NCI-H146 treated with DMSO at 0.1 percent for 48 hours (cell line): Measurements from ENCODE around the gene ROBO1.

Source experiments
- DNase-seq: peaks from one replicate; lab custom pipeline; 2025; ENCODE audit not compliant: unreplicated experiment; lab: John Stamatoyannopoulos, UW

The ROBO1 gene

GRCh38 chr3:78940128-78940527 is 827.7 kb downstream of the ROBO1 start:
- DNase-seq = no peak

DNA sequence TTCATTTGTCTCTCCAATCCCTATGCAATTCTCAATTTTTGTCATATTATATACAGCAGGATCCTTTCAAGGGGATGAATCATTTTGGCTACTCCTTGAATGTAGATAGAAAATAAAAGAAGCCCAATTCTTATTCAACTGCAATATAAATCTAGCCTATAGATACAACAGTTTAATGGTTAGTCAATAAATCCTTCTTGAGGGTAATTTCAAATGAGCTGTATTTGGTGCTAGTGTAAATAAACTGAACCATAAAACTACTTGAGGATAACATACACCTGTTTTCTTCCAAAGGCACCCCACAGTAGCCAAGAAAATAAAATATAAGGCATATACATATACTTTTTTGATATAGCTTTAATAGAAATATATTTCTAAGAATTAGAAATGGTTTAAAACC is 830.3 kb downstream of the ROBO1 start:
- DNase-seq = no peak

DNA sequence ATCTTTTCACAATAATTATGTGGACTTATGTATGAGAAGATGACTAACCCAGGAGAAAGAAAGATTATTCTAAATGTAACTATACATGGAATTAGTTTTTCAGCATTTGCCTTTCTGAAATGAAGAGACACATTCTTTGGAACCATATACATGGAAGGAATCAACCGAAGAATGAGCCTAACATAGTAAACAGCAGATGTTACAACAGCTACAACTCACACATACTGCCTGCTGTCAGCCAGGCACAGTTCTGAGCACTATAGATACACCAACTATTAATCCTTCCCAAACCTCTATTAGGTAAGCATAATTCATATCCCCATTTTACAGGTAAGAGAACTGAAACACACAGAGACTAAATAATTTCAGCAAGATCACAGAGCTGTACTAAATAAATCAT is 840.0 kb downstream of the ROBO1 start:
- DNase-seq = no peak

DNA sequence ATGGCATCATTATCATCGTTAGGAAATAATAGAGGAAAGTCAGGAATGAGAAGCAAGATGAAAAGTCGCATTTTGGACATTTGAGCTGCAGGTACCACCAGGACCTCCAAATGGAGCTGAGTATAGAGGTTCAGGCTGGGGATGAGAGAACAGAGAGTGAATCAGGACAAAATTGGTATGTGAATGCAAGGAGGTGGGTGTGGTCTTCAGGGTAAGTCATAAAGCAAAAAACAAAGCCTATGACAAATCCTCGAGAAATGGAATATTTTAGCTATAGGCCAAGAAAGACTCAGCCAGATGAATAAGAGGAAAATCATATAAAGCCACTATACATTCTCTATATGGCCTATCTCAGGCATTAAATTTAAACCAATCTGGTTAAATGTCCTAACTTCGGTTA is 841.3 kb downstream of the ROBO1 start:
- DNase-seq = no peak

GRCh38 chr3:78924711-78925110 is 843.1 kb downstream of the ROBO1 start:
- no peak for DNase-seq

- no peak for DNase-seq
Observed at GRCh38 chr3:78919021-78919755, 848.6 kb downstream of the ROBO1 start.

DNA sequence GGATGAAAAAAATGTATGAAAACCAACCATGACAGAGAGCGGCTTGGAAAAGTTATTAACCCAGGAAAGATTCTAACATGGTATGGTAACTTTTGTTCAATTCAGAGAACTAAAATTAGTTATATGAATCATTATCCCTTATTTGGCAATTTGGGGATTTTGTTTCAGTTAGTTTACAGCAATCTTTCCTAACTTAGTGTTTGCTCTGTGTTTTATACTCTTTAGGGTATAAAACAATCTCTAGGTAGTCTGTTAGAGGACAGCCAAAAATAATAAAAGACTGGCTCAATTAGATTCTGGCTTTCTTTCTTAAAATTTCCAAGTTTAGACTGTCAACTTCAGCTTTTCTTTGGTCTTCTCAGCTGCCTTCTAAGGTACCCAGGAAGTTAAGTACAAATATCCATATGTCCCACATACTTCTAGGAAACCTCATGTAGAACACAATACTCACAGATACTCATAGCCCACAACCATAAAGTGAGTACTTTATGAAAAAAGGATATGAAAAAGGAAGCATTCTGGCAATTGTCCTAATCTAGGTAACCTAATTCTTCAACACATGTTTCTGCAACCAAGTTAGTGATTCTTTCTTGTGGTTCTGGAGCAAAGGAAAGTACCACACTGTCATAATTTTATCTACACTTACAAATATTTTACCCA is 849.3 kb downstream of the ROBO1 start:
- no peak for DNase-seq

GRCh38 chr3:78917536-78917935 is 850.3 kb downstream of the ROBO1 start:
- DNase-seq = no peak

DNA sequence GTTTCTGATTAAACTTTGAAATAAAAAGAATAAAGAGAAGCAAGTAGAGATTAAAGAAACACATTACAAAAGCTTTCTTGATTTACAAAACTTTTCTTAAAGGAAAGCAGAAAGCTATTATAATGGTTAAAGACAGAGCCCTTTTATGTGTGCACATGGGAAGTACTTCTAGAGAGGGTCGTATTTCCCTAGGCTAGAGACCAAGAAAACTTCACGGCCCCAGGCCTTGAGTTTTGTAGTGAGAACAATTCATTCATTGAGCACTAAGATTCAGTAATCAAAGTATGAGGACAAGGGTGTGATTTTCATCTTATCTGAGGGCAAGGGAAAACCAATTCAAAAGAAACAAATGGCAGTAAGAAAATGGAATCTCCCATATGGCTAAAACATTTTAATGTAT is 854.1 kb downstream of the ROBO1 start:
- no peak for DNase-seq

DNA sequence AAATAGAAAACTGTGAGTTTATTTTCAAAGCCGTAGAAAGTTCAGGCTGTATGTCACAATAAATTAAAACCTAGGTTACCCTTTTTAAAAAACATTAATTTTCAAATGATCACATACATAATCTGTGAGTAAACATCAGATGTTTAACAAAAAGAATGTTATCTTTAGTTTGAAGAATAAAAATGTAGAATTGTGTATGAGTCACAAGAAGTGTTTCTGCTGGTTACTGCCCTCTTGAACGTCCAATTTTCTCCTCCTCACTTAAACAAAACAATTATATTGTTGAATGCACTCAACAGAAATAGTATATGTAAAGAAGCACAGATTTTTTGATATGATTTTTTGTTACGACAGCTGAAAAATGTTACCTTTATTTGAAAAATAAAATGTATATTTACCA is 855.1 kb downstream of the ROBO1 start:
- no peak for DNase-seq

- DNase-seq = peak; percentile 37
Observed at GRCh38 chr3:78912259-78912658, 855.5 kb downstream of the ROBO1 start.

DNA sequence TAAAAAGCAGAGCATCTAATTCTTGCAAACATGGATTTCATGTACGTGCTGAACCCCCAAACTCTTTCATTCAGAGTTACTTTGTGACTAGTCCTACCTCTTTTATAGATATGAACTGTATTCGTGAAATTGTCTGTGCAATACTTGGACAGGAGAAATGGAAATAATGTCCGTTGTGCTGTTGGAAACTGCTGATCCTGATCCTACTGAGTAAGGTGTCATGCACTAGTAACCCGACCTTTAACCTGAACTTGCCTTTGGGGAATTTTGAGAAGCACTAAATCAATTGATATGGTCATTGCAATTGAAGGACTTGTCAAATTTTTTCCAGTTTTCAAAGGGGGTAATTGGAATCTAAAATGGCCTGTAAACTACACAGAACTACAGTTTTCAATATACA is 856.4 kb downstream of the ROBO1 start:
- no peak for DNase-seq

DNA sequence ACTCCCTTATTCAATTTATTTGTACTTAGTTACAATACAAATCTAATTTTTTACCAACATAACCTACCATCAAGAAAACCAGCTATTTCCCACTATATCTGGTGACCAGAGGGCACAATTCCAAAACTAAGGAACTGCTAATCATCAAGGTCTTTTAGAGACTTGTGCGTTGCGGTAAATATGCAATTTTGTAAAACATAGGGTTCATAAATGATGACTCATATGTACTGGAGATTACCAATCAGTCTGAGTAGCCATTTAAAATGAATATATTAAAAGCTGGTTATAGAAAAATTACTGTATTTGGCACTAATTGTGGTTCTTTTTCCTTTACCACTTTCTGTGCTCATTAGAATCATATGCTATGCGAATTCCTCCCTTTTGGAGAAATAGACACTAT is 859.6 kb downstream of the ROBO1 start:
- no peak for DNase-seq

DNA sequence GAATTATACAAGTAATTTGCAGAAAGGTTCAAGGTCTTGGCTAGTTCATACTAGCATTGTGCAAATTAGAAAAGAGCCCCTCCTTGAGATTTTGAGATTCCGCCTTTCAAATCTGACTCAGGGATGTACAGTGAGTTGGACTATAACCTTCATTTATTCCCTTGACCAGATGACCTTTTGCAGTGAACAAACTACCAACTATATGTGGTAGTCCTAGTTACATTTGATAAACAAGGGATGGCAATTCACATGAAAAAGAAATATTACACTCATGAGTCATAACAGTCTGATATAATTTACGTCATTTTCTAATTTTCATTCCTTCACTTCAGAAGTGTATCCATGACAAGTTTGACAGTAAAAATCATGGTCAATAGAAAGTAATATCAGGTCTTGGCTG is 860.4 kb downstream of the ROBO1 start:
- no peak for DNase-seq

DNA sequence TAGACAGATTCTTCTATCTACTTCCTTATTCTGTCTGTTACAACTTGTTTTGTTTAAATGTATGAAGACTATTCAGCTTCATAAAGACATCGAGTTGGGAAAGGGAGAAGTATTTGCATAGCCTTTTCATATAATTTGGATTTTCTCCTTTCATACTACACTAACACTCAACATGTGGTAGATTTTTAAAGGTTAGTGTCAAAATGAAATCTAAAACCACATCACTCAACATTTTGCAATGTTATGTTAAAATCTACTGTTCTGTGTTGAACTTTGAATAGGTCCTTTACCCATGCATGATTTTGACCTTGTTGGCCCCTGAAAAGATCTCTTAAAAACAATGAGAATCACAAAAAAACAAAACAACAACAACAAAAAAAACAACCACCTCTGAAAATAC is 860.9 kb downstream of the ROBO1 start:
- DNase-seq = no peak

GRCh38 chr3:78906245-78906644 is 861.6 kb downstream of the ROBO1 start:
- DNase-seq = peak; percentile 62

- no peak for DNase-seq
Observed at GRCh38 chr3:78905700-78906099, 862.1 kb downstream of the ROBO1 start.

- no peak for DNase-seq
Observed at GRCh38 chr3:78901544-78901943, 866.3 kb downstream of the ROBO1 start.

DNA sequence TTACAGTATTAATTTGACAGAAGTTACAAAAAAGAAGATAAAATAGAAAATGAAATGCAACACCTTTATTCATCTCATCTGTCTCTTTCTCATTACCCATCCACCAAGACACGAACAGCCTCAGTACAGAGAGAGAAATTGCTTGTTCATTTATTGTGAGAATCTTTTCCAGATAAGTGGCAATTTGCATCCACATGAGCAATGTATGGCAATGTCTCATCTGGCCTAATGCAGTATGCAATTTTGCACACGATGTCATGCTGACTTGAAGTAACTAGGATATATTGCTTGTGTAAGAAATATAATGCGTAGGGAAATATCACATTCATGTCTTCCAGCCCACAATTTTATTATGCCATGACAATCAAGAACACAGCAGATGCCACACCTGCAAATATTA is 866.9 kb downstream of the ROBO1 start:
- no peak for DNase-seq

DNA sequence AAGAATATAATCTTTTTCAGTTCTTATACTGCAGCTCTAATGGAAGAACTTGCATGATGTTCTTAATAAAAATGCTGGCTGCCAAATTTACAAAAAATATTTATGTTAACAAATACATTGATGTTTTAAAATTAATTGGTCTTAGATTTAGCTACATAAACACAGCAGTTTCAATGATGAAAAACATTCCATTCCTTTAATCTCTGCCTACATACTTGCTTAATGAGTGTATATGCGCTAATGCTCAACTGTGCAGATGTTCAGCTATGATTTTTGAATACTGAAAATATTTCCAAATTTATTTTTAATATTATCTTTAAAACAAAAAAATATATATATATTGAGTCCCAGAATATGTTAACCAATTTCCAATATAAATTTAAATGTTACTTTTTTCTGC is 867.4 kb downstream of the ROBO1 start:
- no peak for DNase-seq

GRCh38 chr3:78895528-78895927 is 872.3 kb downstream of the ROBO1 start:
- no peak for DNase-seq

GRCh38 chr3:78894787-78895186 is 873.0 kb downstream of the ROBO1 start:
- DNase-seq = no peak

GRCh38 chr3:78893161-78893560 is 874.6 kb downstream of the ROBO1 start:
- no peak for DNase-seq
